Activated naive CD8-positive, alpha-beta T cell treated with anti-CD3 and anti-CD28 coated beads, Interleukin-2, amount 50 U/mL, for 16 hours (primary cell): Measurements from ENCODE around the gene PRPF6.

Experiments
- DNase-seq: peaks from one replicate; pipeline ENCODE4 v3.0.0-alpha.2; 2020; ENCODE audit warnings: low read depth, low spot score

PRPF6 gene

GRCh38 chr20:64035933-64036345 lies 55.0 kb downstream of the PRPF6 start, which contains the start of gene C20orf204:
Gene C20orf204, plus strand, starts transcription at chr20:64036182. Its CDS starts 142 bp downstream, at chr20:64036324.
- DNase-seq: no peak

GRCh38 chr20:64036346-64037198 lies 55.6 kb downstream of the PRPF6 start:
- DNase-seq: no peak

GRCh38 chr20:64037199-64037497 lies 56.2 kb downstream of the PRPF6 start:
- DNase-seq: no peak

- no peak for DNase-seq
These were observed 56.7 kb downstream of the PRPF6 start for GRCh38 chr20:64037498-64038213.

- no peak for DNase-seq
These were observed 57.3 kb downstream of the PRPF6 start for GRCh38 chr20:64038224-64038564.

GRCh38 chr20:64038565-64039292 lies 57.8 kb downstream of the PRPF6 start:
- DNase-seq: peak; percentile 57

- no peak for DNase-seq
These were observed 58.6 kb downstream of the PRPF6 start for GRCh38 chr20:64039293-64040160.

- no peak for DNase-seq
These were observed 59.5 kb downstream of the PRPF6 start for GRCh38 chr20:64040231-64041039.

GRCh38 chr20:64041040-64041780 lies 60.3 kb downstream of the PRPF6 start:
- DNase-seq: no peak

- no peak for DNase-seq
These were observed 60.8 kb downstream of the PRPF6 start for GRCh38 chr20:64041781-64042053.

GRCh38 chr20:64042054-64042781 lies 61.3 kb downstream of the PRPF6 start:
- DNase-seq: no peak

GRCh38 chr20:64043768-64044167 lies 62.8 kb downstream of the PRPF6 start:
- no peak for DNase-seq

GRCh38 chr20:64044484-64045247 lies 63.7 kb downstream of the PRPF6 start:
- no peak for DNase-seq

GRCh38 chr20:64045346-64046011 lies 64.5 kb downstream of the PRPF6 start:
- DNase-seq: no peak

GRCh38 chr20:64047046-64047389 lies 66.1 kb downstream of the PRPF6 start:
- DNase-seq: no peak

GRCh38 chr20:64047968-64048401 lies 67.1 kb downstream of the PRPF6 start:
- DNase-seq: no peak

GRCh38 chr20:64048402-64049044 lies 67.6 kb downstream of the PRPF6 start:
- no peak for DNase-seq
